Uterus (tissue), 2 donors: ENCODE measurements around the gene ATP8B2.

ENCODE experiments used
- CTCF ChIP-seq, 4 experiments: fragments of 200-600 bp in 2 of 4; fragments of 450-650 bp in 2 of 4; sonication (generic) in 2 of 4; IDR thresholded peaks; one replicate each; pipeline ENCODE4 v1.5.1; 2016 to 2019; ENCODE audit warnings: antibody characterized with exemption in 4 of 4, mild to moderate bottlenecking in 2 of 4, moderate library complexity in 1 of 4
- POLR2A ChIP-seq, 2 donors: fragments of 450-650 bp; IDR thresholded peaks; one replicate each; pipeline ENCODE4 v1.6.1; 2016; ENCODE audit warnings: antibody characterized with exemption in 2 of 2, mild to moderate bottlenecking in 1 of 2, moderate library complexity in 1 of 2

DNA sequence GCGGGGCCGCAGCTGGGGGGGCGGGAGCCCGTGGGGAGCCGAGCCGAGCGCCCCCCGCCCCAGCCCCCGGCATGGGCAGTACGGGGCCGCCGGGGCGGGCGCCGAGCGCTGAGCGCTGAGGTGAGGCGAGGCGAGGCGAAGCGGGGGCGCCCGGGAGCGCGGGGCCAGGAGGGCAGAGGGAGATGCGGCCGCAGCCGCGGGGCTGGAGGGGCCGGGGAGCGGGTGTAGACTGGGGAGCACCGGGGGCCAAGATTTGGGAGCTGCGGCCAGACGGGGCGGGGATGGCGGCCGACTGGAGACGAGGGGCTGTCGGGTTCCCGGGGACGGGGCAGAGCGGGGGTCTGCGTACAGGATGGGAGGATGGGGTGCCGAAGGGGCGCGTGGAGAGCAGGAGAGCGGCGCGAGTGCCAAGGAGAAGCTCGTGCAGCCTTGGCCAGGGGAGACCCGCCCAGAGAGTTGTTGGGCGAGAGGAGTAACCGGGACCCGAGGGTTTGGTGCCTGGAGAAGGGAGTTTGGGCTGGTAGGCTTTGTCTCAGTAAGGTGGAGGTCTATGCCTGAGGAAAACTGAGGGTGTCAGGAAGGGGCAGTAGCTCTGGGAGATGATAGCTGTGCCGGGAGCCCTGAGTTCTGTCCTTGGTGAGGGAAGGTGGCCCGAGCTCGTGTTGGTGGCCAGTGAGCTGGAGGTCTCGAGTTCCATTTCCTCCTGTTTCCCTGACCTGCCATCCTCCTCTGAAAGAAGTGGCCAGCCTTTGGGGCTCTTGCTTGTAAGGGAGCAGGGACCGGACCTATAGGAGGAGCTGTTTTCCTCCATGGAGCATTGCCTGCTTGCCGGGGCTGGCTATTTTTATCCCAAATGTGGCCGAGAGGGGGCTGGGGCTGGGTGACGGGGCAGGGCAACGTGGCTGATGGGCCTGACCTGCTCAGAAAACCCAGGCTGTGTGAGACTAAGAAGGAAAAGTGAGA is 539 bp downstream of the ATP8B2 start:
- TF ChIP-seq CTCF (IDR thresholded peaks at IDR 0.05) = peak in 3 of 4 experiments; percentile 49 to 66 (median 64)
- TF ChIP-seq POLR2A (IDR thresholded peaks at IDR 0.05) = peak; percentile 38 to 76
